Lower leg skin (tissue), 3 donors: ENCODE results near the gene PNN.

ENCODE experiments used
- CTCF ChIP-seq, 3 donors: fragments of 450-650 bp; IDR thresholded peaks; one replicate each; pipeline ENCODE4 v1.5.1; 2016; ENCODE audit warnings: antibody characterized with exemption in 3 of 3, mild to moderate bottlenecking in 3 of 3, moderate library complexity in 2 of 3
- POLR2A ChIP-seq, 2 donors: fragments of 450-650 bp; IDR thresholded peaks; one replicate each; pipeline ENCODE4 v1.6.1; 2016 to 2017; ENCODE audit warnings: antibody characterized with exemption in 2 of 2, mild to moderate bottlenecking in 1 of 2, moderate library complexity in 1 of 2

GRCh38 chr14:39174560-39175444 is at the start of gene PNN:
- TF ChIP-seq CTCF (IDR thresholded peaks at IDR 0.05) = no peak
- TF ChIP-seq POLR2A (IDR thresholded peaks at IDR 0.05) = peak in 1 of 2 donors; percentile 65
